ENCODE measurements around the gene COL11A2.

DNA sequence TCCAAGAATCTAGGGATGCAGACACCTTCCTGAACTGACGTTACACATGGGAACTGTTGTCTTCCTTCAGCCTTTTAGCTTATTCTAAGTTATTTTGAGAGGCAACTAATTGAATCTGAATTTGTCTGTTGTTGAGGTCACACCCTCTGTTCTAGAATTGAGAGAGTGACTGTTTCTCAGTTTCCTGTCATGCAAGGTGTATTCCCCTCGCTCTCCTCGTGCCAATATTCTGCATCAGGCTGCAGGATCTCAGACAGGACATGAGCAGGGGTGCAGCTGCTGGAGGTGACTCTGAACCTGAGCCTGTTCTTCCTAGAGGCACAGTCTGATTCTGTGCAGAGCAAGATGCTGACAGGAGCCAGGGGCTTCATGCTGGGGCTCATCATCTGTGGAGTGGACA, 63.9 kb downstream of the COL11A2 start:
- TF ChIP-seq, protein P1, sequence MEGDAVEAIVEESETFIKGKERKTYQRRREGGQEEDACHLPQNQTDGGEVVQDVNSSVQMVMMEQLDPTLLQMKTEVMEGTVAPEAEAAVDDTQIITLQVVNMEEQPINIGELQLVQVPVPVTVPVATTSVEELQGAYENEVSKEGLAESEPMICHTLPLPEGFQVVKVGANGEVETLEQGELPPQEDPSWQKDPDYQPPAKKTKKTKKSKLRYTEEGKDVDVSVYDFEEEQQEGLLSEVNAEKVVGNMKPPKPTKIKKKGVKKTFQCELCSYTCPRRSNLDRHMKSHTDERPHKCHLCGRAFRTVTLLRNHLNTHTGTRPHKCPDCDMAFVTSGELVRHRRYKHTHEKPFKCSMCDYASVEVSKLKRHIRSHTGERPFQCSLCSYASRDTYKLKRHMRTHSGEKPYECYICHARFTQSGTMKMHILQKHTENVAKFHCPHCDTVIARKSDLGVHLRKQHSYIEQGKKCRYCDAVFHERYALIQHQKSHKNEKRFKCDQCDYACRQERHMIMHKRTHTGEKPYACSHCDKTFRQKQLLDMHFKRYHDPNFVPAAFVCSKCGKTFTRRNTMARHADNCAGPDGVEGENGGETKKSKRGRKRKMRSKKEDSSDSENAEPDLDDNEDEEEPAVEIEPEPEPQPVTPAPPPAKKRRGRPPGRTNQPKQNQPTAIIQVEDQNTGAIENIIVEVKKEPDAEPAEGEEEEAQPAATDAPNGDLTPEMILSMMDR (IDR thresholded peaks at IDR 0.05), result no peak
- TF ChIP-seq POLR2A (IDR thresholded peaks at IDR 0.05) (no peak), POLR2AphosphoS5 (IDR thresholded peaks at IDR 0.05) (no peak), EP300 (IDR thresholded peaks at IDR 0.05) (no peak)
